ENCODE results near the gene NOL12.
A peak's percentile ranks its signal among the peaks of the same experiment; 100 is the strongest.

The NOL12 gene

GRCh38 chr22:37741312-37741795 lies 55.2 kb downstream of the NOL12 start:
- H3K27me3 ChIP-seq (replicated peaks in 2 of 5; ENCODE audit: control insufficient read depth in 4 of 5, insufficient read depth in 5 of 5, low read length in 4 of 5), result no peaks in the 10 kb centered on the region
- CTCF ChIA-PET, result interaction anchor here (0.7 to 1.2 kb wide), 4 partner anchors 9 to 98 kb away, joined by 3 read pairs; no protein-coding TSS in a partner anchor
- peaks cover 0 to 35% (median 22%) of the 10 kb centered on the region in 4 experiments for H3K4me1 ChIP-seq (ENCODE audit: control extremely low read depth in 1 of 4, control insufficient read depth in 4 of 4, insufficient read depth in 4 of 4, low read length in 3 of 4)
- H3K36me3 ChIP-seq (ENCODE audit: control insufficient read depth in 4 of 4, insufficient read depth in 4 of 4, low read length in 3 of 4), result no peaks in the 10 kb centered on the region
- POLR2A ChIA-PET, result interaction anchor here (0.6 kb wide), 1 partner anchor 13 kb away, joined by 10 read pairs; no protein-coding TSS in a partner anchor
- 84% methylated on average over 9 of the region's 9 CpGs for WGBS (ENCODE audit: insufficient coverage)
- no peak overlapping the region for H3K4me3 ChIP-seq (ENCODE audit: control insufficient read depth in 1 of 7, extremely low read depth in 1 of 7, insufficient read depth in 4 of 7, low read depth in 2 of 7, low read length in 6 of 7)
- H3K9me3 ChIP-seq (ENCODE audit: control extremely low read depth in 1 of 5, control insufficient read depth in 4 of 5, insufficient read depth in 2 of 5, low read depth in 1 of 5, low read length in 4 of 5), result no peaks in the 10 kb centered on the region
- DNase-seq, result peak in 2 of 3 donors; percentile 48
- H3K27ac ChIP-seq (ENCODE audit: insufficient read depth in 1 of 2, low read depth in 1 of 2, low read length in 2 of 2, poor library complexity in 1 of 2, severe bottlenecking in 2 of 2), result no peak overlapping the region

- peak in 2 of 3 donors; percentile 26 to 30 for DNase-seq
- Histone ChIP-seq H3K27me3 (replicated peaks in 2 of 5; ENCODE audit: control insufficient read depth in 4 of 5, insufficient read depth in 5 of 5, low read length in 4 of 5) (no peaks in the 10 kb centered on the region), H3K27ac (ENCODE audit: insufficient read depth in 1 of 2, low read depth in 1 of 2, low read length in 2 of 2, poor library complexity in 1 of 2, severe bottlenecking in 2 of 2) (no peak overlapping the region), H3K36me3 (ENCODE audit: control insufficient read depth in 4 of 4, insufficient read depth in 4 of 4, low read length in 3 of 4) (no peaks in the 10 kb centered on the region), H3K9me3 (ENCODE audit: control extremely low read depth in 1 of 5, control insufficient read depth in 4 of 5, insufficient read depth in 2 of 5, low read depth in 1 of 5, low read length in 4 of 5) (no peaks in the 10 kb centered on the region), H3K4me1 (ENCODE audit: control extremely low read depth in 1 of 4, control insufficient read depth in 4 of 4, insufficient read depth in 4 of 4, low read length in 3 of 4) (peaks cover 0 to 48% (median 34%) of the 10 kb centered on the region in 4 experiments), H3K4me3 (ENCODE audit: control insufficient read depth in 1 of 7, extremely low read depth in 1 of 7, insufficient read depth in 4 of 7, low read depth in 2 of 7, low read length in 6 of 7) (no peak overlapping the region)
- POLR2A ChIA-PET, result interaction anchor here (0.6 kb wide), 2 partner anchors 16 to 79 kb away, joined by 3 to 8 read pairs; no protein-coding TSS in a partner anchor
- WGBS (ENCODE audit: insufficient coverage), result 83% methylated on average over 9 of the region's 16 CpGs
- CTCF ChIA-PET, result no interaction called here
Measured at GRCh38 chr22:37742376-37743171, 56.4 kb downstream of the NOL12 start.
